GM18951 (cell line): ENCODE results near the gene SLC11A2.

Experiments used
- POLR2A ChIP-seq: IDR thresholded peaks from 4 replicates; pipeline ENCODE4 v1.6.1; 2011; ENCODE audit warnings: mild to moderate bottlenecking; ENCODE audit not compliant: insufficient read length, insufficient read depth; ENCODE audit errors: extremely low read depth
- in situ Hi-C: fragments of 300-500 bp; cut with MboI; formaldehyde crosslinking; loops from one replicate; pipeline ENCODE4 v1.12.0; 2022; ENCODE audit warnings: low sequenced_read_pairs, mixed read lengths, inconsistent platforms; ENCODE audit not compliant: unreplicated experiment

Gene SLC11A2

DNA sequence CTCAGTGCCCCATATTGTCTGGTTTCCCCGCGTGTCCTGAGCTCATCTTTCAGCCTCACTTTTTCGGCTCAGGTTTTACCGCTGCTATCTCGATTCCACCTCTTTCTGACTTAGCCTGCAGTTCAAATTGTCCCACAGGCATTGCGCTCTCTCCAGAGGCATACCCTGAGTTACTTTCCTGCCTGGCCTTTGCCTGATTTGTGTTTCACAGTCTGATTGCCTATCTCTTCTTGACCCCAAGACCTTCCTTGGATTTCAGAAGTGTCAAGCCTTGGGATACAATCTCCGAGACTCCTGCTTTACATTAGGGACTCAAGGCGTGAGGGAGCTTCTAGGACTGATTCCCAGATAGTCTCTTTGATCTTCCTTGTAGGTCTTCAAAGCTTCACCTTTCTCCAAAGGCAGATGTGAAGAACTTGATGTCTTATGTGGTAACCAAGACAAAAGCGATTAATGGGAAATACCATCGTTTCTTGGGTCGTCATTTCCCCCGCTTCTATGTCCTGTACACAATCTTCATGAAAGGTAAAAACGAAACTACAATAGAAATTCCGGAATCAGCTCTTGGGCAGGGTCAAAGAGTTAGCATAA lies 22.6 kb upstream of the SLC11A2 start:
- TF ChIP-seq POLR2A, result no peak
- in situ Hi-C loops, result no loop called here

DNA sequence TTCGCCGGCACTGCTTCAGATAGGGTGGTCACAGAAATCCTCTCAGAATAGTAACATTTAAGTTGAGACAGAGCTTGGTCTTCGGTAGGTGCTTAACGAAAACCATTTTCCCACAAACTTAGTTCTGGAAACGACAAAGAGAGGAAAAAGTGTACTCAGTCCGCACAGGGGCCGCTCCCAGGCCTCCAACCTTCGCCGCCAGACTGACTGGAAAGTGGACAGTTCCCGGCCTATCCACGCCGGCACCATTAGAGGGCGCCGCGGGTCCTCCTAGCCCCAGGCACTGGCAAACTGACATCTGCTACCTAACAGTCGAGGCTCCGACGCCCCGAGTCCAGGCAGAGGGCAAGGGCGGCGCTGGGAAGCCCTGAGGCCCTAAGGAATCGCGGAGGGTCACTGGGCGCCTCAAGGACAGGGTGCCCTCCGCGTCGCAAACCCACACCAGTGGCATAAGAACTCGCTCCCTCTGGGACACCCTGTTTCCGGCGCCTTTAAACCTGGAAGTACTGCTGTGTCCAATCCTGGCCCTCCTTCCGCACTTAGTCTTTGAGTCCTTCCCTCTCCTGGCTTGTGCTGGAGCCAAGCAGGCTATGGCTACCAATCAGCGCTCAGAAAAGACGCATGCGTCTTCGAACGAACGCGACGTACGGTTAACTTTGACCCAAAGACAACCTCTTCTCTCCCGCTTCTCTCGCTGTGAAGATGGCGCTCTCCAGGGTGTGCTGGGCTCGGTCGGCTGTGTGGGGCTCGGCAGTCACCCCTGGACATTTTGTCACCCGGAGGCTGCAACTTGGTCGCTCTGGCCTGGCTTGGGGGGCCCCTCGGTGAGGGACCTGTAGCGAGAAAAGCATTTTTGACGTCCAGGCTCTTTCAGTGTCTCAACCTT lies 21.7 kb upstream of the SLC11A2 start, which contains the start of gene LETMD1:
Gene LETMD1, plus strand, starts transcription at position 673 of the 886 bp plus-strand sequence. Its CDS starts 30 bp downstream, at position 703.
- TF ChIP-seq POLR2A, result peak; percentile 91
- in situ Hi-C loops, result no loop called here

DNA sequence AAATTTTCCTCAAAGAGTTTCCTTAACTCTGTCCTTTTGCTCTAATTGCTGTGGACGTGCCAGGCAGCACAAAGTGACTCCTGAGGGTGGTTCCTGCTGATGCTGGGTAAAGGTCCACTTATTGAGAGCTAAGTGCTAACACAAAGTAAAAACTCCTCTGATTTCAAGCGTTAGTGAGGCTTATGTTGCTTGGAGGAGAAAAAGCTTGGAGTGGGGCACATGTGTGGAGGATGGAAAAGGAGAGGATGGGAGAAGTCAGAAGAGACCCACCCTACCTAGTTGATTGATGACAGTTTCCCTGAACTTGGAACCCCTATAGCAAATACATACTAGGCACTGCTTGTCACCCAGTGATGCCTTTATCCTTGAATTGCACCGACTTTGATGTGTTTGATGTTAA lies 10.1 kb upstream of the SLC11A2 start:
- no peak for TF ChIP-seq POLR2A
- in situ Hi-C loops, result no loop called here

DNA sequence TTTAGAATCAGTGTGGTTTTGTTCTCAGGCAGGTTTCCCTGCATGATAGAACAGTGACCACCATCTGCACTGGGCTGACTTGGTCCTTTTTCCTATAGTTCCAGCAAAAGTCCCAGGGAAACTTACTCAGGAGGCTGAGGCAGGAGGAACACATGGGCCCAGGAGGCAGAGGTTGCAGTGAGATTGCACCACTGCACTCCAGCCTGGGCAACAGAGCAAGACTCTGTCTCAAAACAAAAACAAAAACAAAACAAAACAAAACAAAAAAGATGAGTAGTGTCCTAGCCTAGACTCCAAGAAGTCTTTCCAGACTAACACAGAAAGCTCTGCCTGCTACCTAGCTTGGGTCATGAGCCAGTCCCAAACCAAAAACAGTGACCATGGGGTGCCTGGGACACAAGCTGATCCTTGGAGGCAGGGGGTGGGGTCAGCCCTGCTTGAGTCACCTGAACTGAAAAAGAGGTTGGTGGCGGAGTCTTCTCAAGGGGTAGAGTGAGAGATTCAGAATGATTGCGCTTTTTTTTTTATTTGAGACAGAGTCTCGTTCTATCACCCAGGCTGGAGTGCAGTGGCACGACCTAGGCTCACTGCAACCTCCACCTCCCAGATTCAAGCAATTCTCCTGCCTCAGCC lies 7.4 kb upstream of the SLC11A2 start:
- in situ Hi-C loops, result no loop called here
- no peak for TF ChIP-seq POLR2A

DNA sequence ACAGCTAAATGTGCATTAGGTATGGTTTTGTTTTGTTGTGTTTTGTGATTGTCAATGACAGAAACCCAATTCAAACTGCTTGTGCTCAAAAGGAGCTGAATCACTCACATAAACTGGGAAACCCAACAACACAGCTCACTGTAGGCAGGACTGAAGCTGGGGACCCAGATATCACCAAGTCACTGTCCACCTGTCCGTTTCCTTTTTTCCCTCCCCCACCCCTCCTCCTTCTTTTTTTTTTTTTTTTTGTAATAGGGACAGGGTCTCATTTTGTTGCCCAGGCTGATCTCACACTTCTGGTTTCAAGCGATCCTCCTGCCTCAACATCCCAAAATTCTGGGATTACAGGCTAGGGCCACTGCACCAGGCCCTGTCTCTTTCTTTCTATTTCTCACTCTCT lies 6.9 kb upstream of the SLC11A2 start:
- in situ Hi-C loops, result no loop called here
- TF ChIP-seq POLR2A, result no peak

DNA sequence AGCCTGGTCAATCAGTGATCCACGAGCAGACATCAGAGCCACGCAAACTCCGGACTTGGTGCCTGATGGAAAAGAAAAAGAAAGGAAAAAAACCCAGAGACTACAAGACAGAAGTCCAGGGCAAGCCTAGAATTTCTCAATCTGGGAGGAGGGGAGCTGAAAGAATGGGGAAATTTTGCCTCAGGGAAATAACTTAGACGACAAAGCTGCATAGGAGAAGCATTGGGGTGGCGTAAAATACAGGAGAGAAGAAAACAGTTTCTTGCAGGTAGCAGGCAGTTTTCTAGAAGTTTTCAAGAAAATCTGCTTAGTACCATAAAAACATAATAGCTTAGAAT lies 2.6 kb upstream of the SLC11A2 start:
- no peak for TF ChIP-seq POLR2A
- in situ Hi-C loops, result no loop called here

DNA sequence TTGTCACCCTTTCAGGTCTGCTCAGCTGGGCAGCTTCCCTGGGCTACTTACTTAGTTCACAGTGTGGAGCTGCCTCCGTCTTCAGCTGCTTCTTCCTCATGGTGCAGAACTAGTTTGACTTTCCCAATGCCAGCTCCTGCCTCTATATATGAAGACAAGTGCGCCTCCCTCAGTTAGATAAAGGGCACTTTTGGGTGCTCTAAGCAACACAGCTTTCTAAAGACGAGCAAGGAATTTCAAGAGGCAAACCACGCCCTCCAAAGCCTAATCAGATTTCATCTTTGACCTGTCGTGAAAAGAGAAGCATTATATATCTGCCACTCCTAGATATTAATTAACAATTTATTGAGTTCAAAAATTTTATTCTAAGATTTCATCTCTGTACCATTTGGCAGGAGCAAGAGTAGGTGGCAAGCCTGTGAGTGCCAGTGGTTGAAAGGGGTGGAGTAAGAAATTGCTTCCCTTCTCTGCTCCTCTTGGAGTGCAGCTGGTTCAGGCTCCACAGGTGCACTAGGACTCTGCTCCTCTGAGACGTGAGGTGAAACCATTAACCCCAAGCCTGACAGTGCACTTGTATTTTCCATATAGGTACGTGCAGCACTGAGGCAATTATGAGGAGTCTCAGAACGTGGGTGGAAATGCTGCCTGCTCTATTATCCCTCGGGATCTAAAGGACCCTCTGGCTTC lies 2.1 kb upstream of the SLC11A2 start:
- no peak for TF ChIP-seq POLR2A
- in situ Hi-C loops, result no loop called here

DNA sequence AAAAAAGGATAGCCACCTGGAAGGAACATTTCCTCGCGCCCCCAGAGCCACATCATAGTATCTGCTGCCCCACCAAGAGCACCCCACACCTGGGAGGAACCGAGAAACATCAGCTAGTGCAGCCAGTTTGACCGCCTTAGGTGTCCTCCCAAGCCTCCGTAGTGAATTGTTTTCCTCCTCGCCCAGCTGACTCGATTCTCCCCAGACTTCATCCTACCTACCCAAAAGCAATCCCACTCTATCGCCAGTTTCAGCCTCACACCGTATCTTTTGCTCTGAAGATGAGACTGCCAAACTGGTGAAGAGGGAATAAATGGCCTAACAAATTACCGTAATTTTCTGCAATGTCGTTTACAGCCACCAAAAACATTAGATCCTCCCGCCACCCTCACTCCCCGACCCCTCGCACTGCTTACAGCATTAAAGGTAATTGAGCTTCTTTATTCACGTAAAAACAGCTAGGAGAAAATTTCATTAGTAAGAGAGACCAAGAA lies 1.2 kb upstream of the SLC11A2 start:
- in situ Hi-C loops, result no loop called here

DNA sequence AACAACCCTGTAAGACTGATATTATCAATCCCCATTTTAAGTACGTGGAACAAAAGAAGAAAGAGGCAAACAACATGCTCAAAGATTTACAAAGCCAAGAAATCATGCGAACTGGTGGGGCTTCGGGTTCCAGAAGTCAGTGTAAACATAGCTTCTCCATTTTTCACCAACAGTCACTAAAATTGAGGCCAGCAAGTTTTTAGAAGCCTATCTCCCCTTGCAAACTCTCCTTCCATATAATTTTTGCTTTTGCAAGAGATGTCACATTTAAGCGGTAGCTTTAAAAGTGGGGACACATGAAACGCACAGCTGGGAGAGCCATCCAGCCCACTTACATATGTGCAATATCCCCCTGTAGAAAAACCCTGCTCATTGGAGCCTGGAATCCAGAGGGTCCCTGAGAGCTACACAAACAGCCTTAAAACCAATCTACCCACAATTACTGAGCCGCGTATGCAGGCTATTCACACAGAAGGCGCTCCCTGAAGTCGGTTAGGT lies 797 bp downstream of the SLC11A2 start:
- in situ Hi-C loops, result no loop called here
- TF ChIP-seq POLR2A, result no peak

More for the DNA sequence above, 1.2 kb upstream of the SLC11A2 start:
- no peak for TF ChIP-seq POLR2A

DNA sequence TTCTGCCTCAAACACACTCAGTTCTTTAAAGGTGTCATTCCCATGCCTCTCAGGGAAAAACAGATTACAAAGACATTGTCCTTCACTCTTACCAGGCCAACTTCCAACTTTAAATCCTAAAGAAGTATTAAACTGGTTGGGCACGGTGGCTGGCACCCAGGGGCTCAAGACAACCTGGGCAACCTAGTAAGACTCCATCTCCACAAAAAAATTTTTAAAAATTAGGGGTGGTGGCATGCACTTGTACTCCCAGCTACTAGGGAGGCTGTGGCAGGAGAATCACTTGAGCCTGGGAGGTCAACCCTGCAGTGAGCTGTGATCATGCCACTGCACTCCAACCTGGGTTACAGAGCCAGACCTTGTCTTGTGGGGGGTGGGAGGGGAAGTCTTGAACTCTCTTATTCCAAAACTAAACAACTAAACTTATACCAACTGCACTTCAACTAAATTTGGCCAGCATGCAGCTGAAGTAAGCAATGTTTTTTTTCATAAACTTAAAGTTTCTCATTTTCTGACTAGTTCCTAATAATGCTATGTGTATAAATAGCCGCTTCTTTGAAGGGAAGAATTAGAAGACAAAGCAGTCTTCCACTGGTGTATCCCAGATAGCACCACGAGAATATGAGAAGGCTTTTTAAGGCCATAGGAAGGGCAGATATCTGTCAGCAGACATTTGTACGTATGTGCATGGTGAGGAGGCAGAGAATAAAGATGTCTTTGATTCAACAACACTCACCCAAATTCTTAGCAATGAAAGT lies 2.4 kb downstream of the SLC11A2 start:
- no peak for TF ChIP-seq POLR2A
- in situ Hi-C loops, result loop anchor here (25.0 kb wide), 1 partner anchor 512 kb away; the partner anchor contains the start of gene DIP2B

DNA sequence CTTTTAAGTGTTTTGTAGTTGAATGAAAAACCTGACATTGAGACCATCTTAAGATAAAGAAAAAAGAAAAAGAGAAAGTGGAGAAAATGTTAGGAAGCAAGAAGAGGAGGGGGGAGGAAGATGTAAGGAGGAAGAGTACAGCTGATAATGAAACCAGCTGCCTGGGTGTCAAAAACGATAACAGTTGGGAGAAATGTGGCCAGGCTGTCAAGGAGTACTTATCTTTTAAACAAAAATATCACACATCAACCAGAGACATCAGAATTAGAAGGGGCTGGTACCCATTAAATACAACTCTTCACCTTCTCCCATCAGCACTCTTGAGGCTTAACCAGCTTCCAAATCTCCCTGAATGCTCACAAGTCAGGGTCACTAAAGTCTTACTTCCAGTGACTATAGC lies 4.5 kb downstream of the SLC11A2 start:
- in situ Hi-C loops, result loop anchor here (25.0 kb wide), 1 partner anchor 509 kb away; the partner anchor contains the start of gene DIP2B
- no peak for TF ChIP-seq POLR2A
